Mesenchymal stem cell (in vitro differentiated cells and primary cell): ENCODE results near the gene FBLN7. TPM values are rescaled to one million over a fixed set of nuclear protein-coding genes. Genes with fewer than 3 reads are reported as not detected.

Experiments
- DNase-seq: peaks from one replicate; pipeline ENCODE4 v3.0.0-alpha.2; 2013
- H2AFZ ChIP-seq: one replicate; pipeline ENCODE4 v1.6.1; 2013; ENCODE audit warnings: low read depth, mild to moderate bottlenecking, control low read depth, inconsistent platforms, low read length, moderate library complexity
- H2AK5ac ChIP-seq: 2 replicates; pipeline ENCODE4 v1.6.1; 2013; ENCODE audit warnings: low read length, moderate library complexity, mild to moderate bottlenecking, inconsistent platforms; ENCODE audit not compliant: severe bottlenecking
- H2BK120ac ChIP-seq: one replicate; pipeline ENCODE4 v1.6.1; 2013; ENCODE audit warnings: low read depth, mild to moderate bottlenecking, inconsistent platforms, low read length, moderate library complexity
- H2BK12ac ChIP-seq, 2 experiments: one replicate each; pipeline ENCODE4 v1.6.1; 2013; ENCODE audit warnings: inconsistent platforms in 2 of 2, low read length in 2 of 2, mild to moderate bottlenecking in 2 of 2, moderate library complexity in 2 of 2, control low read depth in 1 of 2
- H2BK15ac ChIP-seq: one replicate; pipeline ENCODE4 v1.6.1; 2013; ENCODE audit warnings: mild to moderate bottlenecking, low read depth, inconsistent platforms; ENCODE audit not compliant: poor library complexity, severe bottlenecking
- H2BK5ac ChIP-seq: 2 replicates; pipeline ENCODE4 v1.6.1; 2013; ENCODE audit warnings: low read depth, mild to moderate bottlenecking, low read length, control low read depth, inconsistent platforms; ENCODE audit not compliant: poor library complexity, severe bottlenecking
- H3K14ac ChIP-seq, 2 experiments: one replicate each; pipeline ENCODE4 v1.6.1; 2013; ENCODE audit warnings: inconsistent platforms in 2 of 2, low read length in 2 of 2, control low read depth in 1 of 2, mild to moderate bottlenecking in 1 of 2, moderate library complexity in 1 of 2
- H3K18ac ChIP-seq, 2 experiments: one replicate each; pipeline ENCODE4 v1.6.1; 2013; ENCODE audit warnings: inconsistent platforms in 2 of 2, low read length in 2 of 2, control low read depth in 1 of 2, low read depth in 1 of 2, mild to moderate bottlenecking in 1 of 2
- H3K23ac ChIP-seq, 2 experiments: one replicate each; pipeline ENCODE4 v1.6.1; 2013; ENCODE audit warnings: inconsistent platforms in 2 of 2, low read length in 2 of 2, mild to moderate bottlenecking in 2 of 2, moderate library complexity in 2 of 2, control low read depth in 1 of 2
- H3K27ac ChIP-seq: 2 replicates; pipeline ENCODE4 v1.5.1; 2013; ENCODE audit warnings: mild to moderate bottlenecking, moderate library complexity, low read length, control low read depth, inconsistent platforms; ENCODE audit not compliant: poor library complexity, severe bottlenecking
- H3K27me3 ChIP-seq, 2 experiments: 2 replicates each; pipeline versions ENCODE4 v1.6.1 to v1.7.0; 2013; ENCODE audit warnings: low read length in 2 of 2, mild to moderate bottlenecking in 2 of 2, moderate library complexity in 2 of 2, control low read depth in 1 of 2, inconsistent platforms in 1 of 2; ENCODE audit not compliant: control insufficient read depth in 1 of 2, insufficient read depth in 1 of 2
- H3K36me3 ChIP-seq, 2 experiments: 2 replicates each; pipeline versions ENCODE4 v1.6.1 to v1.7.0; 2013; ENCODE audit warnings: low read length in 2 of 2, control low read depth in 1 of 2, inconsistent platforms in 1 of 2, low read depth in 1 of 2, mild to moderate bottlenecking in 1 of 2; ENCODE audit not compliant: insufficient read depth in 2 of 2, control insufficient read depth in 1 of 2
- H3K4ac ChIP-seq, 2 experiments: one replicate each; pipeline ENCODE4 v1.6.1; 2013; ENCODE audit warnings: inconsistent platforms in 2 of 2, low read length in 2 of 2, mild to moderate bottlenecking in 2 of 2, moderate library complexity in 2 of 2, control low read depth in 1 of 2, low read depth in 1 of 2
- H3K4me1 ChIP-seq: 2 replicates; pipeline ENCODE4 v1.6.1; 2013; ENCODE audit warnings: low read depth, low read length, control low read depth; ENCODE audit not compliant: control insufficient read depth, insufficient read depth
- H3K4me2 ChIP-seq: 2 replicates; pipeline ENCODE4 v1.6.1; 2013; ENCODE audit warnings: low read length, mild to moderate bottlenecking, inconsistent platforms; ENCODE audit not compliant: poor library complexity, severe bottlenecking
- H3K4me3 ChIP-seq, 2 experiments: 2 replicates each; pipeline versions ENCODE4 v1.5.1 to v1.7.0; 2013; ENCODE audit warnings: low read length in 2 of 2, mild to moderate bottlenecking in 2 of 2, control low read depth in 1 of 2, low read depth in 1 of 2; ENCODE audit not compliant: insufficient read depth in 1 of 2
- H3K79me1 ChIP-seq: replicated peaks from 2 replicates; pipeline ENCODE4 v1.6.1; 2013; ENCODE audit warnings: mild to moderate bottlenecking, control low read depth, low read length, inconsistent platforms; ENCODE audit not compliant: poor library complexity, severe bottlenecking
- H3K9ac ChIP-seq: 2 replicates; pipeline ENCODE4 v1.7.0; 2013; ENCODE audit warnings: mild to moderate bottlenecking, low read length, moderate library complexity
- H3K9me3 ChIP-seq: 2 replicates; pipeline ENCODE4 v1.7.0; 2013; ENCODE audit warnings: mild to moderate bottlenecking, low read length; ENCODE audit not compliant: control insufficient read depth
- H4K8ac ChIP-seq: one replicate; pipeline ENCODE4 v1.6.1; 2013; ENCODE audit warnings: inconsistent platforms, mild to moderate bottlenecking, low read length, moderate library complexity
- H4K91ac ChIP-seq: one replicate; pipeline ENCODE4 v1.6.1; 2013; ENCODE audit warnings: mild to moderate bottlenecking, low read length, inconsistent platforms
- WGBS: methylation state at CpG from one replicate; pipeline ENCODE4 v1.1.7; 2013; ENCODE audit warnings: mixed read lengths; 5-methylcytosine and 5-hydroxymethylcytosine counted together
- polyA plus RNA-seq, 2 experiments: library from polyadenylated mRNA; stranded (reverse); fragments of 200-250 nt; gene quantifications; one replicate each; pipeline ENCODE4 v1.2.3, GENCODE V29; 2013

FBLN7 gene
- polyA plus RNA-seq (2013, experiment 1 of 2), result 0.43 TPM
- 0.44 TPM for polyA plus RNA-seq (2013, experiment 2 of 2)

- H3K9me3 ChIP-seq, result no peaks in the 10 kb centered on the region
- peaks cover 0 to 6% of the 10 kb centered on the region in 2 experiments for H3K27me3 ChIP-seq
- H3K14ac ChIP-seq, result peak within 1 kb of the TSS in 1 of 2 experiments; percentile 37
- peak within 1 kb of the TSS; percentile 78 for H3K4me2 ChIP-seq
- no peak within 1 kb of the TSS for H2BK12ac ChIP-seq
- H4K91ac ChIP-seq, result no peak within 1 kb of the TSS
- under 1% methylated on average over 67 of the region's 84 CpGs for WGBS
- peak within 1 kb of the TSS; percentile 82 for H3K9ac ChIP-seq
- H3K23ac ChIP-seq, result peak within 1 kb of the TSS in 1 of 2 experiments; percentile 47
- no peak within 1 kb of the TSS for H2BK15ac ChIP-seq
- no peak within 1 kb of the TSS for H2BK5ac ChIP-seq
- no peaks in the 10 kb centered on the region for H3K36me3 ChIP-seq
- no peak within 1 kb of the TSS for H3K4ac ChIP-seq
- H3K79me1 ChIP-seq, result no peaks in the 10 kb centered on the region
- H3K27ac ChIP-seq, result no peak within 1 kb of the TSS
- no peak within 1 kb of the TSS for H2AFZ ChIP-seq
- no peak within 1 kb of the TSS for H2BK120ac ChIP-seq
- DNase-seq, result no peak
- H3K4me3 ChIP-seq, result peak within 1 kb of the TSS; percentile 62 to 82
- peaks cover 12% of the 10 kb centered on the region for H3K4me1 ChIP-seq
- H4K8ac ChIP-seq, result no peak within 1 kb of the TSS
- H3K18ac ChIP-seq, result no peak within 1 kb of the TSS
- no peak within 1 kb of the TSS for H2AK5ac ChIP-seq
Observed at GRCh38 chr2:112138159-112139032, at the start of gene FBLN7. Gene FBLN7 (plus strand): TSS chr2:112138385. CDS start chr2:112138656, 271 bp downstream.

GRCh38 chr2:112089375-112089774 is 48.8 kb upstream of the FBLN7 start:
- H3K14ac ChIP-seq, result no peak overlapping the region
- peaks cover 4% of the 10 kb centered on the region for H3K4me1 ChIP-seq
- no peak overlapping the region for H3K4me3 ChIP-seq
- no peak overlapping the region for H2AFZ ChIP-seq
- 83% methylated on average over 1 of the region's 5 CpGs for WGBS
- no peak for DNase-seq
- H3K9me3 ChIP-seq, result no peaks in the 10 kb centered on the region
- no peak overlapping the region for H3K4me2 ChIP-seq
- peaks cover 21% of the 10 kb centered on the region for H3K79me1 ChIP-seq
- no peak overlapping the region for H2BK15ac ChIP-seq
- H3K9ac ChIP-seq, result no peak overlapping the region
- H3K23ac ChIP-seq, result no peak overlapping the region
- no peak overlapping the region for H3K4ac ChIP-seq
- no peak overlapping the region for H2BK120ac ChIP-seq
- no peak overlapping the region for H4K8ac ChIP-seq
- no peaks in the 10 kb centered on the region for H3K27me3 ChIP-seq
- no peak overlapping the region for H3K18ac ChIP-seq
- no peak overlapping the region for H3K27ac ChIP-seq
- H2BK12ac ChIP-seq, result no peak overlapping the region
- H3K36me3 ChIP-seq, result peaks cover 27 to 76% of the 10 kb centered on the region in 2 experiments
- no peak overlapping the region for H2AK5ac ChIP-seq
- H2BK5ac ChIP-seq, result no peak overlapping the region
- H4K91ac ChIP-seq, result no peak overlapping the region

GRCh38 chr2:112092286-112093041 is 45.7 kb upstream of the FBLN7 start:
- Histone ChIP-seq H3K4me3 (no peak overlapping the region), H2BK15ac (no peak overlapping the region), H3K27me3 (no peaks in the 10 kb centered on the region), H3K9me3 (no peaks in the 10 kb centered on the region), H2BK5ac (peak overlapping the region; percentile 39), H3K18ac (no peak overlapping the region), H3K4me2 (no peak overlapping the region), H2AFZ (no peak overlapping the region), H3K14ac (peak overlapping the region in 1 of 2 experiments; percentile 9), H3K4ac (peak overlapping the region in 1 of 2 experiments; percentile 27), H3K79me1 (peaks cover 17% of the 10 kb centered on the region), H3K9ac (no peak overlapping the region), H3K4me1 (peaks cover 4% of the 10 kb centered on the region), H4K8ac (no peak overlapping the region), H2BK120ac (no peak overlapping the region), H3K27ac (peak overlapping the region; percentile 94), H3K23ac (peak overlapping the region in 1 of 2 experiments; percentile 54), H2AK5ac (peak overlapping the region; percentile 64), H4K91ac (peak overlapping the region; percentile 58), H2BK12ac (no peak overlapping the region), H3K36me3 (peaks cover 18 to 63% of the 10 kb centered on the region in 2 experiments)
- peak; percentile 72 for DNase-seq
- 45% methylated on average over 6 of the region's 6 CpGs for WGBS

- no peaks in the 10 kb centered on the region for H3K9me3 ChIP-seq
- no peak overlapping the region for H3K23ac ChIP-seq
- 89% methylated on average over 1 of the region's 1 CpG for WGBS
- H2BK120ac ChIP-seq, result no peak overlapping the region
- peaks cover 4% of the 10 kb centered on the region for H3K4me1 ChIP-seq
- H3K79me1 ChIP-seq, result peaks cover 12% of the 10 kb centered on the region
- H2AFZ ChIP-seq, result no peak overlapping the region
- H3K27me3 ChIP-seq, result no peaks in the 10 kb centered on the region
- H3K18ac ChIP-seq, result no peak overlapping the region
- H2AK5ac ChIP-seq, result peak overlapping the region; percentile 87
- H3K4ac ChIP-seq, result no peak overlapping the region
- H3K9ac ChIP-seq, result peak overlapping the region; percentile 21
- H4K8ac ChIP-seq, result no peak overlapping the region
- no peak overlapping the region for H3K14ac ChIP-seq
- H4K91ac ChIP-seq, result no peak overlapping the region
- H2BK15ac ChIP-seq, result no peak overlapping the region
- no peak for DNase-seq
- H3K4me2 ChIP-seq, result no peak overlapping the region
- peak overlapping the region; percentile 94 for H3K27ac ChIP-seq
- peaks cover 15 to 62% of the 10 kb centered on the region in 2 experiments for H3K36me3 ChIP-seq
- H3K4me3 ChIP-seq, result no peak overlapping the region
- H2BK5ac ChIP-seq, result no peak overlapping the region
- no peak overlapping the region for H2BK12ac ChIP-seq
Observed at GRCh38 chr2:112093216-112093615, 45.0 kb upstream of the FBLN7 start.
